Ishikawa (cell line): ENCODE data around the gene VWF.

ENCODE experiments used
- CEBPB ChIP-seq: IDR thresholded peaks from 2 replicates; pipeline ENCODE4 v1.6.1; 2012
- CREB1 ChIP-seq: IDR thresholded peaks from 2 replicates; pipeline ENCODE4 v1.6.1; 2012; ENCODE audit warnings: low read depth
- EGR1 ChIP-seq: IDR thresholded peaks from 2 replicates; pipeline ENCODE4 v1.6.1; 2012
- EP300 ChIP-seq: IDR thresholded peaks from 2 replicates; pipeline ENCODE4 v1.6.1; 2012; ENCODE audit warnings: borderline replicate concordance
- FOXM1 ChIP-seq: IDR thresholded peaks from 2 replicates; pipeline ENCODE4 v1.6.1; 2012; ENCODE audit warnings: low read depth, borderline replicate concordance
- MAX ChIP-seq: IDR thresholded peaks from 2 replicates; pipeline ENCODE4 v1.6.1; 2012
- NFIC ChIP-seq: IDR thresholded peaks from 2 replicates; pipeline ENCODE4 v1.6.1; 2012
- RAD21 ChIP-seq: IDR thresholded peaks from 2 replicates; pipeline ENCODE4 v1.6.1; 2012; ENCODE audit warnings: low read depth
- REST ChIP-seq: IDR thresholded peaks from 2 replicates; pipeline ENCODE4 v1.6.1; 2012; ENCODE audit warnings: low read depth, mild to moderate bottlenecking
- TAF1 ChIP-seq: IDR thresholded peaks from 2 replicates; pipeline ENCODE4 v1.6.1; 2012; ENCODE audit warnings: low read depth, mild to moderate bottlenecking
- TCF12 ChIP-seq: IDR thresholded peaks from 2 replicates; pipeline ENCODE4 v1.6.1; 2012; ENCODE audit warnings: low read depth
- TEAD4 ChIP-seq: IDR thresholded peaks from 2 replicates; pipeline ENCODE4 v1.6.1; 2012
- USF1 ChIP-seq: IDR thresholded peaks from 2 replicates; pipeline ENCODE4 v1.6.1; 2012
- YY1 ChIP-seq: IDR thresholded peaks from 2 replicates; pipeline ENCODE4 v1.6.1; 2012; ENCODE audit warnings: low read depth
- ZBTB7A ChIP-seq: IDR thresholded peaks from 2 replicates; pipeline ENCODE4 v1.6.1; 2012; ENCODE audit warnings: low read depth

Gene VWF

GRCh38 chr12:6146951-6147350, 22.5 kb upstream of the VWF start:
- TF ChIP-seq TCF12 (no peak), RAD21 (no peak), FOXM1 (no peak), CEBPB (no peak), ZBTB7A (no peak), EP300 (no peak), NFIC (no peak), REST (no peak), MAX (no peak), EGR1 (no peak), TEAD4 (no peak), YY1 (no peak), USF1 (no peak), TAF1 (no peak), CREB1 (no peak)

- no peak for TF ChIP-seq NFIC
- TF ChIP-seq YY1: no peak
- no peak for TF ChIP-seq EGR1
Observed at GRCh38 chr12:6146509-6146908, 22.0 kb upstream of the VWF start.

GRCh38 chr12:6145564-6145963, 21.1 kb upstream of the VWF start:
- TF ChIP-seq CEBPB (no peak), TCF12 (no peak), TEAD4 (no peak), FOXM1 (no peak), TAF1 (no peak), ZBTB7A (no peak), YY1 (no peak), USF1 (no peak), REST (no peak), EGR1 (no peak), RAD21 (no peak), NFIC (no peak), MAX (no peak), EP300 (no peak), CREB1 (no peak)

- no peak for TF ChIP-seq YY1
- no peak for TF ChIP-seq EP300
- TF ChIP-seq RAD21: no peak
- TF ChIP-seq CREB1: no peak
- TF ChIP-seq USF1: no peak
- TF ChIP-seq ZBTB7A: no peak
- no peak for TF ChIP-seq REST
- no peak for TF ChIP-seq CEBPB
- TF ChIP-seq FOXM1: no peak
- TF ChIP-seq NFIC: no peak
- no peak for TF ChIP-seq TCF12
- TF ChIP-seq EGR1: no peak
- no peak for TF ChIP-seq TEAD4
- no peak for TF ChIP-seq MAX
- no peak for TF ChIP-seq TAF1
Observed at GRCh38 chr12:6143303-6143675, 18.8 kb upstream of the VWF start.
